ENCODE results near the gene ZNF222.

- no peak for TF ChIP-seq CTCF (conservative IDR thresholded peaks at IDR 0.05 in 1 of 2, IDR thresholded peaks at IDR 0.05 in 1 of 2; ENCODE audit: low read depth in 1 of 2, low read length in 2 of 2)
- no peak for TF ChIP-seq EZH2 (IDR thresholded peaks at IDR 0.05; ENCODE audit: low read length, missing control alignments)
Observed at GRCh38 chr19:44007473-44007872, 17.7 kb upstream of the ZNF222 start.
